Nephron (organoid): ENCODE results near the gene EGFR.

Experiments used
- H3K27ac Mint-ChIP-seq, 3 experiments: 2 replicates each; pipeline ENCODE4 v1.8.0; 2020; ENCODE audit warnings: mixed read lengths in 3 of 3, mild to moderate bottlenecking in 2 of 3, moderate library complexity in 1 of 3
- H3K27me3 Mint-ChIP-seq: 2 replicates; pipeline ENCODE4 v1.8.0; 2021; ENCODE audit warnings: low read depth, mild to moderate bottlenecking, moderate library complexity, mixed read lengths
- H3K36me3 Mint-ChIP-seq: 2 replicates; pipeline ENCODE4 v1.8.0; 2020; ENCODE audit warnings: low read depth, mixed read lengths
- H3K4me1 Mint-ChIP-seq: 2 replicates; pipeline ENCODE4 v1.8.0; 2020; ENCODE audit warnings: mixed read lengths
- H3K4me3 Mint-ChIP-seq, 3 experiments: 2 replicates each; pipeline ENCODE4 v1.8.0; 2020; ENCODE audit warnings: mild to moderate bottlenecking in 3 of 3, mixed read lengths in 3 of 3, moderate library complexity in 2 of 3
- H3K9me3 Mint-ChIP-seq: 2 replicates; pipeline ENCODE4 v1.8.0; 2020; ENCODE audit warnings: mixed read lengths
- CTCF ChIP-seq, 3 experiments: fragments of 200-600 bp; sonication (generic); IDR thresholded peaks; one replicate each; pipeline ENCODE4 v1.5.0; 2021; ENCODE audit warnings: antibody characterized with exemption in 3 of 3; ENCODE audit not compliant: unreplicated experiment in 3 of 3

Gene EGFR

GRCh38 chr7:55198634-55199392, 180.0 kb downstream of the EGFR start:
- H3K36me3 Mint-ChIP-seq = peaks cover 21% of the 10 kb centered on the region
- H3K4me1 Mint-ChIP-seq = peaks cover 9% of the 10 kb centered on the region
- H3K27me3 Mint-ChIP-seq = no peaks in the 10 kb centered on the region
- no peak overlapping the region for H3K4me3 Mint-ChIP-seq
- no peaks in the 10 kb centered on the region for H3K9me3 Mint-ChIP-seq
- no peak overlapping the region for H3K27ac Mint-ChIP-seq
- no peak for TF ChIP-seq CTCF (IDR thresholded peaks at IDR 0.05; ENCODE audit: unreplicated experiment in 3 of 3)

- Mint-ChIP-seq H3K36me3 (peaks cover 21% of the 10 kb centered on the region), H3K4me1 (peaks cover 7% of the 10 kb centered on the region), H3K27ac (no peak overlapping the region), H3K4me3 (no peak overlapping the region), H3K27me3 (no peaks in the 10 kb centered on the region), H3K9me3 (no peaks in the 10 kb centered on the region)
- TF ChIP-seq CTCF (IDR thresholded peaks at IDR 0.05; ENCODE audit: unreplicated experiment in 3 of 3) = no peak
Observed at GRCh38 chr7:55199418-55199817, 180.6 kb downstream of the EGFR start.

GRCh38 chr7:55200441-55200840, 181.6 kb downstream of the EGFR start:
- Mint-ChIP-seq H3K4me1 (no peaks in the 10 kb centered on the region), H3K4me3 (no peak overlapping the region), H3K9me3 (no peaks in the 10 kb centered on the region), H3K27ac (no peak overlapping the region), H3K27me3 (no peaks in the 10 kb centered on the region), H3K36me3 (peaks cover 17% of the 10 kb centered on the region)
- TF ChIP-seq CTCF (IDR thresholded peaks at IDR 0.05; ENCODE audit: unreplicated experiment in 3 of 3) = no peak

- TF ChIP-seq CTCF (IDR thresholded peaks at IDR 0.05; ENCODE audit: unreplicated experiment in 3 of 3) = no peak
- H3K4me1 Mint-ChIP-seq = no peaks in the 10 kb centered on the region
- no peaks in the 10 kb centered on the region for H3K9me3 Mint-ChIP-seq
- no peak overlapping the region for H3K4me3 Mint-ChIP-seq
- no peaks in the 10 kb centered on the region for H3K27me3 Mint-ChIP-seq
- H3K27ac Mint-ChIP-seq = no peak overlapping the region
- H3K36me3 Mint-ChIP-seq = peaks cover 16% of the 10 kb centered on the region
Observed at GRCh38 chr7:55202150-55202913, 183.5 kb downstream of the EGFR start.

GRCh38 chr7:55203300-55203699, 184.5 kb downstream of the EGFR start:
- H3K9me3 Mint-ChIP-seq = no peaks in the 10 kb centered on the region
- no peak overlapping the region for H3K27ac Mint-ChIP-seq
- no peaks in the 10 kb centered on the region for H3K27me3 Mint-ChIP-seq
- no peak overlapping the region for H3K4me3 Mint-ChIP-seq
- H3K36me3 Mint-ChIP-seq = peaks cover 16% of the 10 kb centered on the region
- no peak for TF ChIP-seq CTCF (IDR thresholded peaks at IDR 0.05; ENCODE audit: unreplicated experiment in 3 of 3)
- no peaks in the 10 kb centered on the region for H3K4me1 Mint-ChIP-seq
